Duodenal mucosa (tissue), 2 donors: Measurements from ENCODE around the gene GOLGB1.
"Not testable (repeated sequence)": the region's sequence is repeated elsewhere in the genome, so short reads cannot be mapped to it uniquely, and the experiment has no call there.

Experiments used
- H3K27ac ChIP-seq: one replicate; pipeline ENCODE4 v1.7.0; 2013; ENCODE audit warnings: low read depth, low read length
- H3K27me3 ChIP-seq, 2 donors: one replicate each; pipeline ENCODE4 v1.7.0; 2013; ENCODE audit warnings: low read length in 2 of 2, control low read depth in 1 of 2; ENCODE audit not compliant: insufficient read depth in 2 of 2, control insufficient read depth in 1 of 2
- H3K36me3 ChIP-seq, 2 donors: one replicate each; pipeline ENCODE4 v1.7.0; 2013; ENCODE audit warnings: low read length in 2 of 2, control low read depth in 1 of 2; ENCODE audit not compliant: insufficient read depth in 2 of 2, control insufficient read depth in 1 of 2
- H3K4me1 ChIP-seq, 2 donors: one replicate each; pipeline ENCODE4 v1.7.0; 2013; ENCODE audit warnings: low read length in 2 of 2, control low read depth in 1 of 2; ENCODE audit not compliant: insufficient read depth in 2 of 2, control insufficient read depth in 1 of 2
- H3K4me3 ChIP-seq, 2 donors: one replicate each; pipeline ENCODE4 v1.7.0; 2013; ENCODE audit warnings: low read length in 2 of 2, low read depth in 1 of 2
- H3K9ac ChIP-seq, 2 donors: one replicate each; pipeline ENCODE4 v1.7.0; 2013; ENCODE audit warnings: low read length in 2 of 2, low read depth in 1 of 2
- H3K9me3 ChIP-seq, 2 donors: one replicate each; pipeline ENCODE4 v1.7.0; 2013; ENCODE audit warnings: low read length in 2 of 2, control low read depth in 1 of 2; ENCODE audit not compliant: control insufficient read depth in 1 of 2

GOLGB1 gene

GRCh38 chr3:121692010-121692699 is 57.4 kb downstream of the GOLGB1 start:
- peaks cover 37 to 50% of the 10 kb centered on the region in 2 donors for H3K36me3 ChIP-seq
- no peak overlapping the region for H3K9ac ChIP-seq
- no peaks in the 10 kb centered on the region for H3K9me3 ChIP-seq
- no peaks in the 10 kb centered on the region for H3K27me3 ChIP-seq
- H3K4me1 ChIP-seq, result no peaks in the 10 kb centered on the region
- no peak overlapping the region for H3K4me3 ChIP-seq
- no peak overlapping the region for H3K27ac ChIP-seq

GRCh38 chr3:121690777-121691405 is 58.6 kb downstream of the GOLGB1 start:
- no peaks in the 10 kb centered on the region for H3K27me3 ChIP-seq
- no peaks in the 10 kb centered on the region for H3K4me1 ChIP-seq
- H3K36me3 ChIP-seq, result peaks cover 25 to 46% of the 10 kb centered on the region in 2 donors
- no peaks in the 10 kb centered on the region for H3K9me3 ChIP-seq
- no peak overlapping the region for H3K9ac ChIP-seq
- no peak overlapping the region for H3K27ac ChIP-seq
- no peak overlapping the region for H3K4me3 ChIP-seq

GRCh38 chr3:121688747-121689146 is 60.8 kb downstream of the GOLGB1 start:
- not testable (repeated sequence) for H3K4me3 ChIP-seq, H3K9ac ChIP-seq, H3K9me3 ChIP-seq, H3K27me3 ChIP-seq, H3K4me1 ChIP-seq, H3K27ac ChIP-seq
- peaks cover 17 to 38% of the 10 kb centered on the region in 2 donors for H3K36me3 ChIP-seq

GRCh38 chr3:121681792-121682191 is 67.7 kb downstream of the GOLGB1 start:
- no peaks in the 10 kb centered on the region for H3K9me3 ChIP-seq
- H3K4me3 ChIP-seq, result no peak overlapping the region
- H3K36me3 ChIP-seq, result peaks cover 33 to 55% of the 10 kb centered on the region in 2 donors
- H3K27ac ChIP-seq, result no peak overlapping the region
- H3K4me1 ChIP-seq, result no peaks in the 10 kb centered on the region
- no peaks in the 10 kb centered on the region for H3K27me3 ChIP-seq
- no peak overlapping the region for H3K9ac ChIP-seq

GRCh38 chr3:121677141-121677540 is 72.4 kb downstream of the GOLGB1 start:
- Histone ChIP-seq H3K9ac (no peak overlapping the region), H3K27ac (no peak overlapping the region), H3K36me3 (peaks cover 41 to 75% of the 10 kb centered on the region in 2 donors), H3K9me3 (no peaks in the 10 kb centered on the region), H3K27me3 (no peaks in the 10 kb centered on the region), H3K4me3 (no peak overlapping the region), H3K4me1 (no peaks in the 10 kb centered on the region)

- Histone ChIP-seq H3K9ac (no peak overlapping the region), H3K4me1 (no peaks in the 10 kb centered on the region), H3K9me3 (no peaks in the 10 kb centered on the region), H3K27ac (no peak overlapping the region), H3K27me3 (no peaks in the 10 kb centered on the region), H3K36me3 (peaks cover 43 to 80% of the 10 kb centered on the region in 2 donors), H3K4me3 (no peak overlapping the region)
These were observed 78.9 kb downstream of the GOLGB1 start for GRCh38 chr3:121670676-121671075.

GRCh38 chr3:121667333-121667732 is 82.2 kb downstream of the GOLGB1 start:
- Histone ChIP-seq H3K9ac (no peak overlapping the region), H3K4me1 (no peaks in the 10 kb centered on the region), H3K27me3 (no peaks in the 10 kb centered on the region), H3K27ac (no peak overlapping the region), H3K4me3 (no peak overlapping the region), H3K9me3 (no peaks in the 10 kb centered on the region), H3K36me3 (peaks cover 53 to 93% of the 10 kb centered on the region in 2 donors)

- Histone ChIP-seq H3K9ac (no peak overlapping the region), H3K27ac (no peak overlapping the region), H3K4me3 (no peak overlapping the region), H3K9me3 (no peaks in the 10 kb centered on the region), H3K4me1 (no peaks in the 10 kb centered on the region), H3K27me3 (no peaks in the 10 kb centered on the region), H3K36me3 (peaks cover 48 to 78% of the 10 kb centered on the region in 2 donors)
These were observed 84.1 kb downstream of the GOLGB1 start for GRCh38 chr3:121665488-121665887.

GRCh38 chr3:121663171-121663847 is 86.2 kb downstream of the GOLGB1 start:
- H3K9ac ChIP-seq, result no peak overlapping the region
- H3K27ac ChIP-seq, result no peak overlapping the region
- H3K4me3 ChIP-seq, result no peak overlapping the region
- H3K27me3 ChIP-seq, result no peaks in the 10 kb centered on the region
- peaks cover 40 to 59% of the 10 kb centered on the region in 2 donors for H3K36me3 ChIP-seq
- H3K9me3 ChIP-seq, result no peaks in the 10 kb centered on the region
- peaks cover 3 to 12% of the 10 kb centered on the region in 2 donors for H3K4me1 ChIP-seq

GRCh38 chr3:121662742-121663141 is 86.8 kb downstream of the GOLGB1 start:
- Histone ChIP-seq H3K4me3 (no peak overlapping the region), H3K27ac (no peak overlapping the region), H3K4me1 (peaks cover 3 to 15% of the 10 kb centered on the region in 2 donors), H3K9me3 (no peaks in the 10 kb centered on the region), H3K27me3 (no peaks in the 10 kb centered on the region), H3K36me3 (peaks cover 36 to 56% of the 10 kb centered on the region in 2 donors), H3K9ac (no peak overlapping the region)
